Globus pallidus (tissue), 1 donor: ENCODE results near the gene AGTR1.

ENCODE experiments used
- DNase-seq: peaks from one replicate; pipeline ENCODE4 v3.0.0-alpha.2; 2015; ENCODE audit warnings: low spot score

Gene AGTR1

DNA sequence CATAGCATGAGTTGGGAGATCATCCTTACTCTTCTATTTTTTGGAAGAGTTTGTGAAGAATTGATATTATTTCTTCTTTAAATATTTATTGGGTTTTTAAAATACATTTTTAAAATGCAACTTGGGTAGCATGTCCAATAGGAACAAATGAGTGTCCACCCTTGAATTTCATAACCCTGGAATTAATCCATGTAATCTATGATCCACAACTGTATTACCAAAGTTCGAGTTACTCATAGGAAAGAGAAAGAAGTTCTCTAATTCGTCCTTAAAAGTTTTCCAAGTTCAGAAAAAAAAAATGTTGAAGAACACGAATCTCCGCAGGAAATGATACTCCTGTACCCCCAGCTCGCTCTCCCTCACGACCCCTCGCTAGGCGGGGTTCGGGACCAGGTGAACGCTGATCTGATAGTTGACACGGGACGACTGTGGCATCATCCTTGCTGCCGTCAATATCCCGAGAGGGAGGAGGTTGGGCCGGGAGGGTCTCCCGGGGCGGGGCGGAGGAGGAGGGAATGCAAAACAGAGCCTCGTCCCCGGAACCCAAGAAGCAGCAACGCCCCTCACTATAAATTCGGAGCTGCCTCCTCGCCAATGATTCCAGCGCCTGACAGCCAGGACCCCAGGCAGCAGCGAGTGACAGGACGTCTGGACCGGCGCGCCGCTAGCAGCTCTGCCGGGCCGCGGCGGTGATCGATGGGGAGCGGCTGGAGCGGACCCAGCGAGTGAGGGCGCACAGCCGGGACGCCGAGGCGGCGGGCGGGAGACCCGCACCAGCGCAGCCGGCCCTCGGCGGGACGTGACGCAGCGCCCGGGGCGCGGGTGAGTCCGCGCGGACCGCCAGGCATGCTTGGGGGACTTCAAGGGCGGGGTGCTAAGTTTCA lies at the start of gene AGTR1:
Gene AGTR1 (plus strand): TSS at position 598 of the 884 bp plus-strand sequence. CDS start 43,133 bp downstream, outside the sequence.
- DNase-seq, result no peak

DNA sequence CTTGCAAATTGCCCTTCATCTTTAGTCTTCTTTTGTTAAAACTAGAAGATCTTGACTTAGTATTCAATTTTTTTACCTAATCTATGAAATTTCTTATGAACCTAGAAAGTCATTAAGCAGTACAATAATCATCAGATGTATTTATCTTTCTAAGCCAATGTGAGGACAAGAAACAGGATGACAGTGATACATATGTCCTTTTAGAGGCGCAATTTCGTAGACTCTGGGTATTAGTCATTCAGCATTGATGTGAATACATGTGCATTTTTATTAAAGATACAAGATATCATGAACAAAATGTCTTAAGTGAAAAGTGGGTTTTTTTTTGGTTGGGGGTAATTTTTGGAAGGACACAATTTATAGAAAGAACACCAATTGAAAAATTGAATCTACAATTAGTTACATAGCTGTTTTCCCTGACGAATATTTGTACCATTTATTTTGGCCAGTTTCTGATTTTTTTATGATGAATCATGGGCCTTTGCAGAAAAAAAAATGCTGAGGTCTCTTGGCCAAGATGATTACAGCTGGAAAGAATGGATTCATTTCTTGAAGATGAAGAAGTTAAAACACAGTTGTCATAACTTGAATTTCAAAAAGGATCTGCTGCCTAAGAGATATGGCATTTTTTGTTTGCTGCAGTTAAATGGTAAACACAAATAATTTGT lies 48.9 kb upstream of the AGTR1 start:
- DNase-seq, result no peak

DNA sequence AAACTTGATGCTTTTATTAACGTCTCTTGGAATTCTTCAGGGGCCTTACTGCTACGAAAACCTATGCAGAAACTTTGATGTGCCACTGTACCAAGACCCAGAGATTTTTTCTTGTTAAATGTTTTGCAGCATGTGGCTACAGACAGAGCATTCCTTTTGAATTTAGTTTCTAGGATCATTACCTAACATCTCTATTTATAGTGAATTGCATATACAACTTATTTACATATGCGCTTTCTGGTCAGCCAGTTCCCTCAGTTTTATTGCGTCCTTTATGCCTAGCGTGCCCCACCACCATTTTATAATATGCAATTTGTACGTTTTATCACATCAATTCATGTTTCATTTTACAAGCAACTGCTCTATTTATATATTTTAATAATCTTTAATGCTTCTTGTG lies 46.2 kb upstream of the AGTR1 start:
- DNase-seq, result no peak

DNA sequence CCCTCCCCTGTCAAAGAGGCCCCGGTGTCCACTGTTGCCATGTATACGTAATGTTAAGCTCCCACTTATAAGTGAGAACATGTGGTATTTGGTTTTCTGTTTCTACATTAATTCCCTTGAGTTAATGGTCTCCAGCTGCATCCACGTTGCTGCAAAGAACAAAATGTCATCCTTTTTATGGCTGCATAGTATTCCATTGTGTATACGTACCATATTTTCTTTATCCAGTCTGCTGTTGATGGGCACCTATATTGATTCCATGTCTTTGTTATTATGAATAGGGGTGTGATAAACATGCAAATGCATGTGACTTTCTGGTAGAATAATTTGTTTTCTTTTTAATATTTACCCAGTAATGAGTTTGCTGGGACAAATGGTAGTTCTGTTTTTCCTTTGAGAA lies 43.3 kb upstream of the AGTR1 start:
- no peak for DNase-seq

DNA sequence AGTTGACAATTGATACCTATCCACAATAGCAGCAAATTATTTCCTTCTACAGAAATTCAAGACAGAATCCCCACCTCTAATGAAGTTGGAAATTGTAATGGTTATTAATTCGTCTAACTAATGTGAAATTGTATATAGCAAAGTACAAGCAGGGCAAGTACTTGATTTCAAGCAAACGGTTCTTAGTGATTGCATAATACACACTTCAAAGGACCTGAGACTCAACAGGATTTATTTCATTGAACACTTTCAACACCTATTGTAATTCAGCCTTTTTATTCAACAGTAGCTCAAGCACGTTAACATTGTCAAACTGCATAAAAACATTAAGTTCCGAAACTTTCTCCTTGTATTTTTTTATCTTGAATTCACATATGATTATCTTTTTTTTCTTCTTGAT lies 40.2 kb upstream of the AGTR1 start:
- no peak for DNase-seq

DNA sequence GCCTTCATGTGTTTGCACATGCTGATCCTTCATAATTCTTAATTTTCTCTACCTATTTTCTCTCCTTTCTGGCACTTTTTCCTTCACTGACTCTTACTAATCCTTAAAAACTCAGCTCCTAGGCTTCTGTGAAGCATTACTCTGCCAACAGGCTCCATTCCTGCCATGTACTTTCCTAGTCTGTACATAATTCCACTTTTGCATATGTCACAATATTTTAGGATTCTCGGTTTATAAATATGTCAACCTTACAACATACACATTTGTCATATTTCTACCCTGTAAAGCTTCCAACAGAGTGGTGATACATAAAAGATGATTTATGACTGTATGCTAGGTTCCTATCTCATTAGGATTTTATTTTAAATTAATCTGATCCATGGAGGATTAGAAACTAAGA lies 38.2 kb upstream of the AGTR1 start:
- no peak for DNase-seq

DNA sequence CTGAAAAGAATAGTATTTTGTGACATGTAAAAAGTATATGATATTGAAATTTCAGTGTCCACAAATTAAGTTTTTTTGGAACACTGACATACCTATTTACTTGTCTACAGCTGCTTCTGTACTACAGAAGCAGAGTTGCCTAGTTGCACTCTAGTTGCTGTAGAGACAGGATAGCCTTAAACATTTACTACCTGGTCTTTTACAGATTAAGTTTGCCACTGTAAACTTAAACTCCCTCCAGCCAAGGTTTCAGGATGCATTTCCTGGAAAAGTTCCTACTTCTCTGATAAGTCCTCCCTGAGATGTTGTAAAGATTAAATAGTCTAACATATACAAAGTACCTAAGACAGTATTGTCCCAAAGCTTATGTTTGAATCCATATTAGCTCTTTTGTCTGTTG lies 17.4 kb upstream of the AGTR1 start:
- no peak for DNase-seq

DNA sequence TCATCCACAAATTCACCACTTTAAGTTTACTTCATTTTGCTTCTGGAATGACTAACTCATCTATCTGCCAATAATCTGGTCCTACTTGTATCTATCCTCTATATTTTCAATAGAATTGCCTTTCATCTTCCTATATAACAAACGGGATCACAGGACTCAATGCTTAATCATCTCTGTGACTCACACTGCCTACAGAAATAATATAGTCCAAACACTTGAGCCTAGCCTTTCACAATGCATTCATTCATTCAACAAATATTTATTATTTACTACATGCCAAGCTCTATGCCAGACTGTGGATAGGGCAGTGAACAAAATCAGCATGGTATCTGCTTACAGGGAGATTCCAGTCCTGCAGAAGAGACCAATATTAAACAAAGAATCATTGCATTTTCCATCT lies 16.6 kb upstream of the AGTR1 start:
- DNase-seq, result no peak

DNA sequence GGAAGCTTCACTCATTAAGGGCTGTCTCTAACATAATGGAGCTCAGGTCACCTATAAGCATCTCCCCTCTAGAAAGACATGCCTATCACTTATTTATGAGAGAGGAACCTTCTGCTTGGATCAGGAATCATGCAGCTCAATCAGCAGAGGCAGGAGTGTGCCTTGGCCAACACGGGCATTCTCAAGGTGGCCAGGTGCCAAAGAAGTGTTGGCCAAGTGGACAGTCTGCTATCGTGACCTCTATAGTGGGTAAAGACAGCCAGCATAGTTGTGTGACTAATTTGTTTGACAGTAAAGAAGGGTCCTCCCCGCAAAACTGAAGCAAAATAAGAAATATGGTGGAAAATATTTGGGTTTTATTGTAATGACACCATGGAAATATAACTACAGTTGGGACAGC lies 14.7 kb upstream of the AGTR1 start:
- no peak for DNase-seq

DNA sequence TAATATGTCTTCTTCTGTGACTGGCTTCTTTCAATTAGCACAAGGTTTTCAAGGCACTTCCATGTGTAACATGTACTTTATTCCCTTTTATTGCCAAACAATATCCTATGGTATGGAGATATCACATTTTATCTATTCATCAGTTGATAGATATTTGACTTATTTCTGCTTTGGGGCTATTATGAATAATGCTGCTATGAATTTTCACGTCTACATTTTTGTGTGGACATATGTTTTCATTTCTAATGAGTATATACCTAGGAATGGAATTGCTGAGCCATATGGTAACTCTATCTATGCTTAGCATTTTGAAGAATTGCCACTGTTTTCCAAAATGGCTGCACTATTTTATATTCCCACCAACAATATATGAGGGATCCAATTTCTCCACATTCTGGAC lies 3.6 kb upstream of the AGTR1 start:
- DNase-seq, result no peak

DNA sequence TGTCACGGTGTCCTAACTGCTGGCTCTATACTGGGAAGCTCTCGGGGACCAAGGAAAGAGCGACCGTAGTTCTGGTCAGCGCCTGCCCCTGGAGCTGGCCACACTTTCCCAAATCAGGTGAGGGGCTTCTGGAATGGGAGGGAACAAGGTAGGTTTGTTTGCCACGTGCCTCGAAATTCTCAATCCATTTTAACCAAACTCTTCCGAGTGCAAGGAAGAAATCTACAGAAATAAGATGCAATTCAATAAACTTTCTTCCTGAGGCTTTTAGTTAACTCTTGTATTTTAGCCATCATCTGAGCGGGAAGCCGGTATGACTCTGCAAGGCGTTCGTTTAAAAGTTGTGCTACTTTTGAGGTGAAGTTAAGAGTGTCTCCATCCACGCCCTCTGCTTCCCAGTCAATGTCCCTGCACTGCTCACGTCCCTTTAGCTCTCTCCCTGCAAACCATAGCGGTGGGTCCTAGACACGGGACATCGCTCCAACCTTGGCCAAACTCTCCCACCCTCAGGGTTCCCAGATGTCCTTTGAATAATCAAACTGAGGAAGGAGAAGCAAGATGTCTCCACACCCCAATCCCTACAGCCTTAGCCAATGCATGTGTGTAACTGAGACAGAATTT lies 597 bp downstream of the AGTR1 start:
- DNase-seq, result no peak

DNA sequence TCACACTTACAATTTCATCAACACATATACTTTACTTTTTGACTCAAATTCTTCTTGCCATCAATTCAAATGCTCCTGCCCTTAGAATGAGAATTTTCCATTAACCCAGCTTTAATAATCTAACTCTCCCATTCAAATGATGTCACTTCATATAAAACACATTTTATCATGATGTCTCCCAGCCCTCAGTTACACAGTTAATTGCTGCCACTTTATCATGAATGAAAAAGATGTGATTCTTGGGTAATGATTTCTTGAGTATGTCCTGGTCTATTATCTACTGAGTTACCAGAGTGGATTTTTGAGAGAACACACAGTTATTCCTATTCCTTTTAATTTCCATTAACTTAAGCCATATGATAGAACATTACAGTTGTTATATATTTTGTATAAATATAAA lies 7.6 kb downstream of the AGTR1 start:
- no peak for DNase-seq

DNA sequence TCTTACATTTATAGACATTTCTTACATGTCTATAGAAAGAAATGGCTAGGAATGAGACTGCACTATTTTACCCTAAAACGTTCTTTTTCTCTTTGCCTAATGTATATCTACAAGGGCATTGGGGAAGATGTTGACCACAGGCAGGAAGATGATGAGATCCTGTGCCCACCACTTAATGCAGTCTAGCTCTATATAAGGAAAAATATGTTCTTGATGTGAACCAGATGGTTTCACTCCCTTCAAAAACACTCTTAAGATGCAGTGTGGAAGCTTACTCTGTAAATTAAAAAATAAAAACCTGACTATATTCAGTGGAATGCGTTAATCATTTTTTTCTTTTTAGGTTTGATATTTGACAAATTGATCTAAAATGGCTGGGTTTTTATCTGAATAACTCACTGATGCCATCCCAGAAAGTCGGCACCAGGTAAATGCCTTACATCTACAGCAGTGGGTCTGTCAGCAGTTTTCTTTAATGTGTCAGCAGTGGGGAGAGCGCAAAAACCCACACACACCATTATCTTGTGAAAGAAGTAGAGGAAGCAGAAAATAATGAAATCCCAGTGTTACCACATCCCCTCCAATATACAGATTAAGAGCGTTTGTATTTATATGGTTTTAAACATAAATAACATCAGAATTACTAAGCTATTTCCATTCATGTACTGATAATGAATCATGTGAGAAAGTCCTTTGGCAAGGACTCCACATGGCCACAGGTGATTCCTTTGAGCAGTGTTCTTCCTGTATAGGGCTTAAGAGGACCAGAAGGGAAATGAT lies 10.1 kb downstream of the AGTR1 start:
- DNase-seq, result no peak

DNA sequence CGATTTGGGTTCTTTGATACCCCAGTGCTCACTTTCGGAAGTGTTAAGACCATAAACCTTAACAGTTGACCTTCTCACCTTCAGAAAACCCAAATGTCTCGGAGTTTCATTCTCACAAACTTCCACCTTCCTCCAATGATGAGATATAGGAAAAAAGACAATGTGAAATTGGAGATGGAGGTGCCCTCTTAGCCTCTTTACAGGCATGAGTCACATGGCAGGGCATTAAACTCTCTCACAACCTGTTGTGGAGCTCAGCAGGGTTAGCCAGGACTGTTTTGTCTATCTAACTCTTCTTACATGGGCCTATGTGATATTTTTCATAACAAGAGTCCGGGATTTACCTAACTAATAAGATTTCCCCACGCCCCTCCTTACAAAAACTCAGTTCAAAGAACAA lies 10.7 kb downstream of the AGTR1 start:
- no peak for DNase-seq

DNA sequence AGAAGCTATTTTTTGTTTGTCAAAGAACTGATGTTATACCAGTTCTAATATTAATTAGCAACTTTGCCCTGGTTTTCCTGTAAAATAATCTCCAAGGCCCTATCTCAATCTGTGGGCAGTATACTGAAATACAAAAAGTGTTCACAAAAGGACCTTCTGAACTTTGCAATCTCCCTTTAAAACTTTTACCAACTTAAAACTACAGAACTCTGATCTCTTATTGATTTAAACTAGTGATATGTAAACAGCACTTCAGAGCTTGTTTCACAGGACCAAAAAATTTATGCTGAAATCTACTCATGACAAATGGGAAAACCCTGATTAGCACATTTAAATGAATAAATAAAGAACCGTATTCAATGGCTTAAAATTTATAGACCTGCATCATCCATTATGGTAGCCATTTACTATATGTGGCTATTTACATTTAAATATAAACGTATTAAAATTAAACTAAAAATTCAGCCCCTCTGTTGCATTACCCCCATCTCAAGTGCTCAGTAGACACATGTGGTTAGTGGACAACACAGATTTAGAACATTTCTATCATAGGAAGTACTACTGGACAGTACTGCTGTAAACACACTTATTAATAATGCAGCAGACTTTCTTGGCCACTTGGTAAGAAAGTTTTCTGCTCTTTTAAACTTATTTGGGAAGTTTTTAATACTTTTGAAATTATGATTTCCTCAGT lies 12.0 kb downstream of the AGTR1 start:
- DNase-seq, result no peak

DNA sequence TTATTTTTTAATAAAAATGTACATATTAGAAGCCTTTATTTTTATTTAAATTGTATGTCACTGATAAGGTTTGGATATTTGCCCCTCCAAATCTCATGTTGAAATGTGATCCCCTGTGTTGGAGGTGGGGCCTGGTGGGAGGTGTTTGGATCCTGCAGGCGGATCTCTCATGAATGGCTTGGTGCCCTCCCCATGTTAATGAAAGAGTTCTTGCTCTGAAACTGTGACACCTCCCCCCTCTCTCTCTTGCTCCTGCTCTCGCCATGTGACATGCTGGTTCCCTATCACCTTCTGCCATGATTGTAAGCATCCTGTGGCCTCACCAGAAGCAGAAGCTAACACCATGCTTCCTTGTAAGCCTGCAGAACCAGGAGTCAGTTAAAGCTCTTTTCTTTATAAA lies 13.0 kb downstream of the AGTR1 start:
- DNase-seq, result no peak

DNA sequence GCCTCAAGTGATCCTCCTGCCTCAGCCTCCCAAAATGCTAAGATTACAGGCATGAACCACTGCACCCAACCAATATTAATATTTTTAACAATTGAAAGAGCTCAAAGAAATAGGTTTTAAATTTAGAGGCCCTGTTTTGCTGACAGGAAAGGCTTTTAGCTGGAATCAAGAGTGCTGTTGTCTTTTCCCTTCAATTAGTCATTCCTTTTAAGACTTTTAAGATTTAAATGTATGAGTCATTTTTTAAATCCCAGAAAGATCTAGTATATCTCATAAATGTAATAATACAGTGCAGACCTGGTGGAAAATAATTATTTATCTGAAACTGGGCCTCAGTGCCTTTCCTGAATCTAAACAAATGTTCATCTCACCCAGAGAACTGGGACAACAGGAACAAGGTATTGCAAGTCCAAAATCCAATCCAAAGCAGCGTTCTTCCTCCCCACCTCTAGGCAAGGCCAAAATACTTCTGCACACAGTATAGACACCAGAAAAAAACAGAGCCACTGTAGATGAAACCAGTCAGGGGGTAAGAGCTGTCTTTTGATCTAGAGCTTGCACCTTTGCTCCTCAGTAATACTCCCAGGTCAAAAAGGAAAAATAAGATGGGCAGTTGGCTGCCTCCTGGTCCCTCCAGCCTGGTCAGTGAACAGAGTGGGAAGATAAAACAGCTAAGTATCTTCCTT lies 14.4 kb downstream of the AGTR1 start:
- DNase-seq, result no peak

DNA sequence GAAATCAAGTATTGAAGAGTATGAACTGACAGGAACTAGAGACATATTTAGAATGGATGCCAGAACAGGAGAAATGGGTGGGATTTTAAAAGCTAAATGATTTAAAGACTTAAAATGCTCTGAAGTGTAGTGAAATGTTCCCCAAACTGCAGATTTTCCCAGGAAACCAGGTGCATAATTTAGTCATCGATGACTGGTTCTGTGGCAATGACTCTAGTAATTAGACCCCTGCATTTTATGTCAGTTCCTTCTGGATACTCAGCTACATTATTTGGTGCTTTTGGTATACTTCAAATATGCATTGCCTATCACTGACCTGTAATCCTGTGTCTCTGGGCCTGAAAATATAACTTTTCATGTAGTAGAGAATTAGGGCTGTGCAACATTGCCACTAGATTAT lies 16.8 kb downstream of the AGTR1 start:
- no peak for DNase-seq

DNA sequence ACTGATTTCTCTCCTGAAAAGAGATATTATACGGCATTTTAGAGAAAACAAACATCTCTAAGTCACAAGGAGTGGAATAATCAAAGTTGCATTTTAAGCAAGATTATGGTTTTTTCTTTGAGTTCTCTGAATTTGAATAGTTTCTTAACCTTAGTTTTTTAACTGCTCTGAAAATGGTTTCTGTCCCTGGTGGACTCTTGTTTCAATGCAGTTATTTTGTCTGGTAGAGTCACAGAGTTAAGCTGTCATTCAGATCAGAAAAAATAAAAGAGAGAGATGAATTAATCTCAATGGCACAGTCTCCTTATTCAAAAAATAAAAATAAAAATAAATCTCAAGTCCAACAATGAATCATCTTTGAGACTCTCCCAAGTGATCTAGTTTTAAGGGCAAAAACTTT lies 19.0 kb downstream of the AGTR1 start:
- DNase-seq, result no peak

DNA sequence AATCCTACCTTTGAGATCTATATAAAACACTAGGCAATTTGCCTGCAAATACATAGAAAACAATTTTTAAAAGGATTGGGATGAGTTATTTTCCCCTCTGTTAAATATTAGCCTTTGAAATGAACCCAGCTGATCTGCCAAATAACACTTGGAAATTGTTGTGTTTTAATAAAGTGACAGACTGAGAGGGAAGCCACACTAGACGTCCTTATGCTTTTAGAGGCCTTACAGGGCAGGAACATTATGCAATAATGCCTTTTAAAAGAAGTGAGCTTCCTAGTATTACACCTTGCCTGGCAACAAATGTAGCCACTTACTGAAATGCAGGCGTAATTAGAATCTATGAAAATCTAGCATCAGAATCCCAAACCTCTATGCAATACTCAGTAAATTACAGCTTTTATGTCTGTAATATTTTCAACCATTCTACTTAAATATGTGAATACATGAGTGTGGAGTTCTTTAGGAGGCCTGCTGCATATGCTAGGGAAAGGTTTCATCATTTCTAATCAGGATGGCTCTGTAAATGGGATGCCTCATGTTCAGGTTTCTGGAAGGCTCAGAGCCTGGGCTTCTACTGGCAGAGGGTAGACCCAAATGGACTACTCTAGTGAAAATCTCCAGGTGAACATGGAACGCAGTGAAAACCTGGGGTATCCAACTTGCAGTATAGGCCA lies 20.3 kb downstream of the AGTR1 start:
- no peak for DNase-seq
